ENCODE data around the gene SSH2.
"Not testable (repeated sequence)": the region's sequence is repeated elsewhere in the genome, so short reads cannot be mapped to it uniquely, and the experiment has no call there.

The SSH2 gene

DNA sequence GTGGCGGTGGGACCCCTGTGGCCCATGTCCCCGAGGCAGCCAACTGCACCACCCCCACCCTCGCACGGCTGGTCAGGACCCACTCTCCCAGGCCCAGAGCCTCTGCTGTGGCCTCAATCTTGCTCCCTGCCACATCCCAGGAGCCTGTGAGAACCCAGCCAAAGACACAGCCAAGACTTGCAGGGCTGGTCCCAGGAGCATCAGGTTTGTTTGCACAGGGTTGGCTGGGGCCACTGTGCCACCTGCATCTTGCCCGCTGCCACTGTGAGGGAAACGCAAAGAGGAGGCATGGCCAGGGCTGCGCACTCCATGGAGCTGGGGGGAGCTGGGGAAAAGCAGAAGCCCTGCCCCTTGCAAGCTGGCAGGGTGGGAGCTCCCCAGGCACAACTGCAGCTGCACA, 92.5 kb downstream of the SSH2 start:
- no peak for DNase-seq (ENCODE audit: low read depth)

DNA sequence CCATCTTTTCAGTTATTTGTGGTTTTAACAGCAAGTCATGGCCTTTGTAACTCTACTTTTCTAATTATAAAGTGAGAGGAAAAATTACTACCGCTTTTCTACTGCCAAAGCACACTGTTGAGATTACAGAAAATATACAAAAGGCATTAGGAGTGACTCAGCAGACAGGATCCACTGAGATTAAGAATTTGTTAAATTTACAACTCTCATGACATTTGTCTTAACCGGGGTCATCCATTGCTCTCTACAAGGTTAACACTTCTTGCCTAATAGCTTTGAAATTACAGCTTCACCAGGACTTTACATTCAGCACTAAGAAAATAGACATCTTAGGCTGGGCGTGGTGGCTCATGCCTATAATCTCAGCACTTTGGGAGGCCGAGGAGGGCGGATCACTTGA, 93.4 kb downstream of the SSH2 start:
- no peak for DNase-seq (ENCODE audit: low read depth)

- no peak for DNase-seq (ENCODE audit: low read depth)
Observed at GRCh38 chr17:29835435-29836351, 94.3 kb downstream of the SSH2 start.

- DNase-seq (ENCODE audit: low read depth), result no peak
Observed at GRCh38 chr17:29833801-29834200, 96.2 kb downstream of the SSH2 start.

DNA sequence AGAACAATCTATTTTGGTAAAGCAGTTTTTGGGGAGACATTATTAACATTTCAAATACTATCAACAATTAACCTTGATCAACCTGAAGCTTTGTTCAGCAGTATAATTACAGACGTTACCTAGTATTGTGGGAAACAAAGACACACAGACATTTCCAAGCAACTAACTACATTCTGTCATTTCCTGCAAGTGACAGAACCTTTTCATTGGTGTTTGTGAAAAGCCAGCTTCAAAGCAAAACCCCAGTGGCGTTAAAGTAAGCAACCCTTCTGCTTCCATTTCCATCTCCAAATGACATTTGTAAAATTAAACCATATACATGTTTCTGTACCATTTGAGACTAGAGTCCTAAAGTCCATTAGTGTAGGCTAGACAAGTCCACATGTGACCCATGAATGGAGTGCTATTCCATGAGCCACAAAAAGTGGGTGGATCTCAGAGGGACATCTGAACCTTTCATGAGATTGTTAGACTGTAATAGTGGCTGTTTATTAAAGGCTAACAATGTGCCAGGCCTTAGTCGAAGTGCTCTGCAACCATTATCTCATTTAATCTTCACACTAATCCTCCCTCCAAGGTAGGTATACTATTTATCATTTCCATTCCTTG, 101.2 kb downstream of the SSH2 start:
- no peak for DNase-seq (ENCODE audit: low read depth)

GRCh38 chr17:29827179-29827578, 102.8 kb downstream of the SSH2 start:
- DNase-seq (ENCODE audit: low read depth), result no peak

- DNase-seq (ENCODE audit: low read depth), result no peak
Observed at GRCh38 chr17:29826114-29826692, 103.8 kb downstream of the SSH2 start.

DNA sequence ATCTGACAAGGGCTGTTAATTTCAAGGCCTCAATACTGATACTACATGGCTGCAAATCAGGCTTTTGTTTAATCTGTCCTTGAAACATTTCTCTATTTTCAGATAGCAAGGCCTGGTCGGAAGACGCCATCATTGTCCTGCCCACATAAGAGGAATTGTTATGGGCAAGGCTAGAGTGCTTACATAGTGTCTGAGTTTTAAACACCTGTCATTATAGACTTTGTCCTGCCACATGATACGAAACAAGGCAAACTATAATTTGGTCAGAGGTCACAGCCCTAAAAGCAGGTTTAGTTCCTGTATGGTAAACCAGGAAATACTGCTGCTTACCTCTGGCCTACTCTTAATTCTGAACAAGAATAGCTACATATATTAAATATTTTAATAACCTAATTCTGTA, 104.4 kb downstream of the SSH2 start:
- no peak for DNase-seq (ENCODE audit: low read depth)

DNA sequence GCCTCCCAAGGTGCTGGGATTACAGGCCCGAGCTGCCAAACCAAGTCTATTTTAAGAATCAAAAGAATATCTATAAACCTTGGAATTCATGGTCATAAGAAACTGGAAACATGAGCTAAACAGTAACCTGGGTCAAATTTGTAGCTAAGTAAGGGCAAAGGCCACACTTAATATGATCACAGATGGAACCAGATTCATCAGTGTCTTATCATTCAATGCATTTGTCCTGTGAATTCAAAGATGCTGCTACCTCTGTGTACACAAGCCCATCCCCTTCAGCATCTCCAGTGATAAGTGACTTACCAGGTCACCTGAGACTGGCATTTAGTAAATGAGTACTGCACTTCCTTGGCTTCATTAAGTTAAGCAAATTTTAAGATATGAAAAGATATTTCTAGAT, 108.1 kb downstream of the SSH2 start:
- no peak for DNase-seq (ENCODE audit: low read depth)

GRCh38 chr17:29820425-29820824, 109.6 kb downstream of the SSH2 start:
- DNase-seq (ENCODE audit: low read depth), result no peak

GRCh38 chr17:29807520-29808361, 122.3 kb downstream of the SSH2 start:
- peak; percentile 52 for DNase-seq (ENCODE audit: low read depth)

DNA sequence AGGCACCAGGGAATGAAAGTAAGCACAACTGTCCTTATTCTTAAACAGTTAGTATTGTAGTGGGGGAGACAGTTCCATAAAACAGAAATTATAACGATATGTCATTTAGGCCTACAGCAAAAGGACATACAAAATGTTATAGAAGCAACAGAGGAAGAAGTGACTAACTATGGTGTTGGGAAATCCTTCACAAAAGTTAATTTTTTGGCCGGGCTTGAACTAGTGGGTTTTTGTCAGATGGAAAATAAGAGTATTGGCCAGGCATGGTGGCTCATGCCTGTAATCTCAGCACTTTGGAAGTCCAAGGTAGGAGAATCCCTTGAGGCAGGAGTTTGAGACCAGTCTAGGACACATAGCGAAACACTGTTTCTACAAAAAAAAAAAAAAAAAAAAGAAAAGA, 127.8 kb downstream of the SSH2 start:
- no peak for DNase-seq (ENCODE audit: low read depth)

GRCh38 chr17:29800457-29800856, 129.6 kb downstream of the SSH2 start:
- DNase-seq (ENCODE audit: low read depth), result no peak

- no peak for DNase-seq (ENCODE audit: low read depth)
Observed at GRCh38 chr17:29796652-29797051, 133.4 kb downstream of the SSH2 start.

DNA sequence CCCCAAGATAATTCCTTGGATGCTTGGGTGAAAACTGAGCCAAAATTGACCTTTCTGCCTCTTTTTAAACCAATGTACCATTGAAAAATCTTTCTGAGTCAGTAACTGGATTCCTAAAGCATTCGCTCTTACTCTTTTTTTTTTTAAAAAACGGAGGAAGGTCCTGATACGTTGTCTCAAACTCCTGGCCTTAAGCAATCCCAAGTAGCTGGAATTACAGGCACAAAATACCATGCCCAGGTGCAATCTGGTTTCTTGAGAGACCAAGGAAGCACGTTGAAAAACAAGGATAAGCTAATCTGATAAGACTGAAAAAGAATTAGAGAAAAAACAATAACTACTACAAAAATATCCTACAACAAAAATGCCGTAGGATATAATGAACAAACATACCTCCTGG, 136.5 kb downstream of the SSH2 start:
- no peak for DNase-seq (ENCODE audit: low read depth)

- DNase-seq (ENCODE audit: low read depth), result no peak
Observed at GRCh38 chr17:29791336-29792080, 138.5 kb downstream of the SSH2 start.

- DNase-seq (ENCODE audit: low read depth), result no peak
Observed at GRCh38 chr17:29789196-29790170, 140.5 kb downstream of the SSH2 start.

- no peak for DNase-seq (ENCODE audit: low read depth)
Observed at GRCh38 chr17:29787995-29788394, 142.0 kb downstream of the SSH2 start.

DNA sequence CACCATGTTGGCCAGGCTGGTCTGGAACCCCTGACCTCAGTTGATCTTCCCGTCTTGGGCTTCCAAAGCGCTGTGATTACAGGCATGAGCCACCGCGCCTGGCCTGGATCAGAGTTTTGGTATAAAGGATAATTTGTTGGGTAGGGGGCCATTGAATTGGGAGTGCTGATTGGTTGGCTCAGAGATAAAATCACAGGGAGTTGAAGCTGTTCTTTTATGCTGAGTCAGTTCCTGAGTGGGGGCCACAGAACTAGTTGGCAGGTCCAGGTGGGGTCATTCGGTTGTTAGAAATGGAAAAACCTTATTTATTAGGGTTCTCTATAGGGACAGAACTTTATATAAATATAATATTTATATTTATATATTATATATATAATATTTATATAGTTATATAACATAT, 147.1 kb downstream of the SSH2 start:
- no peak for DNase-seq (ENCODE audit: low read depth)

GRCh38 chr17:29779812-29780190, 150.2 kb downstream of the SSH2 start:
- not testable (repeated sequence) for DNase-seq (ENCODE audit: low read depth)

Data from stimulated activated CD4-positive, alpha-beta T cell treated with anti-CD3 and anti-CD28 coated beads, Interleukin-2, amount 100 ng/mL, for 4 hours (primary cell).